ENCODE measurements around the gene XPO1. TPM values are rescaled to one million over a fixed set of nuclear protein-coding genes. Genes with fewer than 3 reads are reported as not detected.
"Not testable (repeated sequence)": the region's sequence is repeated elsewhere in the genome, so short reads cannot be mapped to it uniquely, and the experiment has no call there.

XPO1 gene, protein sequence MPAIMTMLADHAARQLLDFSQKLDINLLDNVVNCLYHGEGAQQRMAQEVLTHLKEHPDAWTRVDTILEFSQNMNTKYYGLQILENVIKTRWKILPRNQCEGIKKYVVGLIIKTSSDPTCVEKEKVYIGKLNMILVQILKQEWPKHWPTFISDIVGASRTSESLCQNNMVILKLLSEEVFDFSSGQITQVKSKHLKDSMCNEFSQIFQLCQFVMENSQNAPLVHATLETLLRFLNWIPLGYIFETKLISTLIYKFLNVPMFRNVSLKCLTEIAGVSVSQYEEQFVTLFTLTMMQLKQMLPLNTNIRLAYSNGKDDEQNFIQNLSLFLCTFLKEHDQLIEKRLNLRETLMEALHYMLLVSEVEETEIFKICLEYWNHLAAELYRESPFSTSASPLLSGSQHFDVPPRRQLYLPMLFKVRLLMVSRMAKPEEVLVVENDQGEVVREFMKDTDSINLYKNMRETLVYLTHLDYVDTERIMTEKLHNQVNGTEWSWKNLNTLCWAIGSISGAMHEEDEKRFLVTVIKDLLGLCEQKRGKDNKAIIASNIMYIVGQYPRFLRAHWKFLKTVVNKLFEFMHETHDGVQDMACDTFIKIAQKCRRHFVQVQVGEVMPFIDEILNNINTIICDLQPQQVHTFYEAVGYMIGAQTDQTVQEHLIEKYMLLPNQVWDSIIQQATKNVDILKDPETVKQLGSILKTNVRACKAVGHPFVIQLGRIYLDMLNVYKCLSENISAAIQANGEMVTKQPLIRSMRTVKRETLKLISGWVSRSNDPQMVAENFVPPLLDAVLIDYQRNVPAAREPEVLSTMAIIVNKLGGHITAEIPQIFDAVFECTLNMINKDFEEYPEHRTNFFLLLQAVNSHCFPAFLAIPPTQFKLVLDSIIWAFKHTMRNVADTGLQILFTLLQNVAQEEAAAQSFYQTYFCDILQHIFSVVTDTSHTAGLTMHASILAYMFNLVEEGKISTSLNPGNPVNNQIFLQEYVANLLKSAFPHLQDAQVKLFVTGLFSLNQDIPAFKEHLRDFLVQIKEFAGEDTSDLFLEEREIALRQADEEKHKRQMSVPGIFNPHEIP (N-terminal part only)
- total RNA-seq (100 to 1,000 TPM; 116 to 142 (median 130) TPM), total RNA-seq (149 to 766 (median 245) reads per million in 29 experiments)
- total RNA-seq (2013) = 182 TPM

DNA sequence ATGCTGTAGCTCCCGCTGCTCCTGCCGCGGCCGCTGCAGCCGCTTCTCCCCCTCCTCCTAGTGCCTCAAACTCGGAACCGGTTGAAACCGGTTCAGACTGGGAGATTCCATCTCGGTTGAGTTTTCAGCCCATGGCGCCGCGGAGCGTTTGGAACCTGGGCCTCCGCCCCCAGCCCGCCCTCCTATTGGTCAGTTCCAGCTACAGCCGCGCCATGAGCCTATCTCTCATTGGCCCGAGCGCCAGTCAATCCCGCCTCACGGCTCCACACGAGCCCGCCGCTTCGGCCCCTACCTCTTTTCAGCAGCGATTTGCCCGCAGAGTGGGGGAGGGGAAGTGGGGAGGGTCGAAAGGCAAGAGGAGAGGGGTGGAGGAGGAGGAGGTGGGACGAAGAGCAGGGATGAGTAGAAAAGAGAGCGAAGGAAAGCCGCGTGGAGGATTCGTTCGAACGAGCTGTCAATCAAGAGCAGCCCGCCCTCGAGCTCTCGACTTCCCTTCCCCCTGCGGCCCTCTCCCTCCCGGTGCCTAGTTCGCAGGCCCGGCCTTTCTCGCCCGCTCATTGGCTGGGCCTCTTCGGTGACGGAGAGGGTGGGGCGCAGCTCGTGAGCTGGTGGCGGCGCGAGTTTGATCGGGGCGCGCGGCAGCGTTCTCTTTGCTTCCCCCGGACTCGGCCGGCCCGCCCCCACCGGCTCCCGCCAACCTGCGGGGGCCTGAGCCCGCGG, at the start of gene XPO1:
Gene XPO1 (minus strand): TSS at position 157 of the 720 bp plus-strand sequence. CDS start 4,459 bp downstream, outside the sequence.
- ATAC-seq (replicated peaks in 1 of 4) (peak; percentile 82 to 86 (median 82)), DNase-seq (peak; percentile 97 to 100 (median 99))
- no peaks in the 10 kb centered on the region for H3K9me3 Mint-ChIP-seq
- CTCF ChIA-PET = interaction anchor here (0.5 to 1.6 kb wide), 8 partner anchors 8 to 264 kb away, joined by 3 to 4 read pairs (median 3); no protein-coding TSS in a partner anchor
- H3K9me3 ChIP-seq = no peaks in the 10 kb centered on the region
- peaks cover 3% of the 10 kb centered on the region for H3K36me3 Mint-ChIP-seq
- peak within 1 kb of the TSS; percentile 95 for H3K27ac ChIP-seq (ENCODE audit: low read length)
- H3K27me3 Mint-ChIP-seq = peaks cover 0 to 1% of the 10 kb centered on the region in 2 donors
- peak within 1 kb of the TSS; percentile 90 to 99 (median 93) for H3K4me3 Mint-ChIP-seq
- under 1% methylated on average over 57 of the region's 65 CpGs for WGBS (ENCODE audit: insufficient coverage)
- H3K4me1 ChIP-seq (ENCODE audit: control insufficient read depth in 1 of 2, extremely low read depth in 1 of 2, insufficient read depth in 2 of 2, low read length in 2 of 2) = peaks cover 12 to 26% of the 10 kb centered on the region in 2 experiments
- H3K4me3 ChIP-seq (ENCODE audit: control insufficient read depth in 1 of 2, extremely low read depth in 1 of 2, low read length in 1 of 2) = peak within 1 kb of the TSS; percentile 61 to 81
- H3K4me1 Mint-ChIP-seq = peaks cover 37 to 41% (median 40%) of the 10 kb centered on the region in 3 donors
- no peaks in the 10 kb centered on the region for H3K36me3 ChIP-seq (ENCODE audit: control insufficient read depth in 2 of 2, extremely low read depth in 1 of 2, insufficient read depth in 1 of 2, low read length in 1 of 2)
- POLR2A ChIA-PET = interaction anchor here (0.5 to 1.9 kb wide), 25 partner anchors 8 to 803 kb away, joined by 3 to 16 read pairs (median 4); partner anchors contain the start of genes FAM161A (in 1 of the 2) and REL (in 1 of the 2)
- H3K27ac Mint-ChIP-seq = peak within 1 kb of the TSS; percentile 99 to 100
- no peaks in the 10 kb centered on the region for H3K27me3 ChIP-seq (replicated peaks in 1 of 2; ENCODE audit: control insufficient read depth in 2 of 2, extremely low read depth in 1 of 2, insufficient read depth in 2 of 2, low read length in 1 of 2)

DNA sequence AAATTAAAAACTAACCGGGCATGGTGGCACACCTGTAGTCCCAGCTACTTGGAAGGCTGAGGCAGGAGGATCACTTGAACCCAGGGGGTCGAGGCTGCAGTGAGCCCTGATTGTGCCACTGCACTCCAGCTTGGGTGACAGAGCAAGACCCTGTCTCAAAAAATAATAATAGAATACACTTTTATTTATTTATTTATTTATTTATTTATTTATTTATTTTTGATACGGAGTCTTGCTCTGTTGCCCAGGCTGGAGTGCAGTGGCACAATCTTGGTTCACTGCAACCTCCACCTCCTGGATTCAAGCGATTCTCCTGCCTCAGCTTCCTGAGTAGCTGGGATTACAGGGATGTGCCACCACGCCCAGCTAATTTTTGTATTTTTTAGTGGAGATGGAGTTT, 48.8 kb upstream of the XPO1 start:
- H3K27me3 Mint-ChIP-seq; H3K9me3 Mint-ChIP-seq; H3K36me3 ChIP-seq (ENCODE audit: control insufficient read depth in 2 of 2, extremely low read depth in 1 of 2, insufficient read depth in 1 of 2, low read length in 1 of 2); H3K27me3 ChIP-seq (replicated peaks in 1 of 2; ENCODE audit: control insufficient read depth in 2 of 2, extremely low read depth in 1 of 2, insufficient read depth in 2 of 2, low read length in 1 of 2); H3K27ac Mint-ChIP-seq; H3K4me1 Mint-ChIP-seq; H3K36me3 Mint-ChIP-seq; POLR2A ChIA-PET; H3K9me3 ChIP-seq; H3K27ac ChIP-seq (ENCODE audit: low read length); DNase-seq; H3K4me1 ChIP-seq (ENCODE audit: control insufficient read depth in 1 of 2, extremely low read depth in 1 of 2, insufficient read depth in 2 of 2, low read length in 2 of 2); H3K4me3 Mint-ChIP-seq; ATAC-seq (replicated peaks in 1 of 4); H3K4me3 ChIP-seq (ENCODE audit: control insufficient read depth in 1 of 2, extremely low read depth in 1 of 2, low read length in 1 of 2); CTCF ChIA-PET: not testable (repeated sequence)
- 100% methylated on average over 1 of the region's 5 CpGs for WGBS (ENCODE audit: insufficient coverage)

DNA sequence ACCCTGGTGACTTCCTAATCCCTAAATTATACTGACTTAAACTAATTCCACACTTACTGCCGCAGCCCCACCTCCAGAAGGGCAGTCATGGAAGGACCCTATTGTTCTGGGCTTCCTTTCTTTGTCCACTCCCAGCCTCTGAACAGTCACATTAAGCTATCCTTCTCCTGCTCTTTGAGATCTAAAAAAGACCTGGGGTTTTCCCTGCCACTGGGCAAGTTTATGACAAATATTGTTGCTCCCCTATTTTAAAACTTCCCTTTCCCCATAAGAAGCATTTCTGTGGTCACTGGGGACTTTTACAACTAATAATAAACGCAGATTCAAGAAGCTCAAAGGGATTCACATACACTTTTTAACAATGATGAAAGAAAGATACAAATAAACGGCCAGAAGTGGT, 47.2 kb upstream of the XPO1 start:
- POLR2A ChIA-PET = interaction anchor here in 1 of 2 donors (0.6 kb wide), 1 partner anchor 67 kb away, joined by 4 read pairs; no protein-coding TSS in a partner anchor
- H3K27me3 Mint-ChIP-seq = no peaks in the 10 kb centered on the region
- CTCF ChIA-PET = interaction anchor here in 1 of 2 donors (0.7 to 1.2 kb wide), 2 partner anchors 284 to 334 kb away, joined by 3 read pairs; no protein-coding TSS in a partner anchor

DNA sequence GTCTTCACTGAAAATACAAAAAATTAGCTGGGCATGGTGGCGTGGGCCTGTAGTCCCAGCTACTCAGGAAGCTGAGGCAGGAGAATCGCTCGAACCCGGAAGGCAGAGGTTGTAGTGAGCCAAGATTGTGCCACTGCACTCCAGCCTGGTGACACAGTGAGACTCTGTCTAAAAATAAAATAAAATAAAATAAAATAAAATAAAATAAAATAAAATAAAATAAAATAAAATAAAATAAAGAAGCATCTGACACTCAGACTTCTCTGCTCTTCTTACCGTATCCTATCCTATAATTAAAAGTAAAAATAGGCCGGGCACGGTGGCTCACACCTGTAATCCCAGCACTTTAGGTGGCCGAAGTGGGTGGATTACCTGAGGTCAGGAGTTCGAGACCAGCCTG, 46.2 kb upstream of the XPO1 start:
- H3K4me3 ChIP-seq (ENCODE audit: control insufficient read depth in 1 of 2, extremely low read depth in 1 of 2, low read length in 1 of 2); H3K36me3 ChIP-seq (ENCODE audit: control insufficient read depth in 2 of 2, extremely low read depth in 1 of 2, insufficient read depth in 1 of 2, low read length in 1 of 2); H3K4me1 ChIP-seq (ENCODE audit: control insufficient read depth in 1 of 2, extremely low read depth in 1 of 2, insufficient read depth in 2 of 2, low read length in 2 of 2); DNase-seq; H3K27ac ChIP-seq (ENCODE audit: low read length); H3K36me3 Mint-ChIP-seq; H3K4me1 Mint-ChIP-seq; H3K27ac Mint-ChIP-seq; H3K4me3 Mint-ChIP-seq; ATAC-seq (replicated peaks in 1 of 4); H3K27me3 Mint-ChIP-seq; H3K9me3 ChIP-seq; H3K27me3 ChIP-seq (replicated peaks in 1 of 2; ENCODE audit: control insufficient read depth in 2 of 2, extremely low read depth in 1 of 2, insufficient read depth in 2 of 2, low read length in 1 of 2); H3K9me3 Mint-ChIP-seq: not testable (repeated sequence)
- WGBS (ENCODE audit: insufficient coverage) = 100% methylated on average over 1 of the region's 9 CpGs
- POLR2A ChIA-PET = interaction anchor here in 1 of 2 donors (0.7 kb wide), 1 partner anchor 10 kb away, joined by 6 read pairs; no protein-coding TSS in a partner anchor
- CTCF ChIA-PET = interaction anchor here in 1 of 2 donors (0.7 kb wide), 1 partner anchor 321 kb away, joined by 11 read pairs; the partner anchor contains the start of gene COMMD1

More for the DNA sequence above, 47.2 kb upstream of the XPO1 start:
- no peaks in the 10 kb centered on the region for H3K36me3 ChIP-seq (ENCODE audit: control insufficient read depth in 2 of 2, extremely low read depth in 1 of 2, insufficient read depth in 1 of 2, low read length in 1 of 2)
- peaks cover 0 to 5% (median 4%) of the 10 kb centered on the region in 3 donors for H3K4me1 Mint-ChIP-seq
- H3K36me3 Mint-ChIP-seq = no peaks in the 10 kb centered on the region
- H3K4me1 ChIP-seq (ENCODE audit: control insufficient read depth in 1 of 2, extremely low read depth in 1 of 2, insufficient read depth in 2 of 2, low read length in 2 of 2) = peaks cover 0 to 2% of the 10 kb centered on the region in 2 experiments
- no peak overlapping the region for H3K27ac Mint-ChIP-seq
- WGBS (ENCODE audit: insufficient coverage) = 78% methylated on average over 1 of the region's 3 CpGs
- no peak overlapping the region for H3K27ac ChIP-seq (ENCODE audit: low read length)
- no peaks in the 10 kb centered on the region for H3K9me3 ChIP-seq
- no peaks in the 10 kb centered on the region for H3K27me3 ChIP-seq (replicated peaks in 1 of 2; ENCODE audit: control insufficient read depth in 2 of 2, extremely low read depth in 1 of 2, insufficient read depth in 2 of 2, low read length in 1 of 2)
- no peak overlapping the region for H3K4me3 Mint-ChIP-seq
- no peak for DNase-seq
- no peaks in the 10 kb centered on the region for H3K9me3 Mint-ChIP-seq
- no peak for ATAC-seq (replicated peaks in 1 of 4)
- no peak overlapping the region for H3K4me3 ChIP-seq (ENCODE audit: control insufficient read depth in 1 of 2, extremely low read depth in 1 of 2, low read length in 1 of 2)

DNA sequence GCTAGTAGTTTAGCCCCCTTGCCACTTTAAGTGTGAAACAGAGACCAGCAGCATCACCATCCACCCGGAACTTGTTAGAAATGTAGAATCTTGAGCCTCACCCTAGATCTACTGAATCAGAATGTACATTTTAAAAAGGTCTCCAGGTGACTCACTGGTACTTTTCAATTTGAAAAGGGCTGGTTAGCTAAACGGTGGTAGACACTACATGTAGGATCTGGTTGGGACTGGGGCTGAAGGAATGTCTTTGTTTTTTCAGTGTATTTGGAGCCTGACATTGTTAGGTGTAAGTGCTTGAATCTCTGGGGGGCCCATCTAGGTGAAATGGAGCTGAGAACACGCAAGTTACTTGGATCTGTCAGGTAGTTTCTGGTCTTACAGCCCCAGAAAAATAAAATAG, 44.0 kb upstream of the XPO1 start:
- H3K9me3 Mint-ChIP-seq = no peaks in the 10 kb centered on the region
- H3K36me3 Mint-ChIP-seq = no peaks in the 10 kb centered on the region
- no peaks in the 10 kb centered on the region for H3K27me3 Mint-ChIP-seq
- no CpG with 5 or more reads among the region's 3 CpGs for WGBS (ENCODE audit: insufficient coverage)
- DNase-seq (no peak), ATAC-seq (replicated peaks in 1 of 4) (no peak)
- H3K4me3 Mint-ChIP-seq = no peak overlapping the region
- H3K27ac Mint-ChIP-seq = no peak overlapping the region
- Histone ChIP-seq H3K27ac (ENCODE audit: low read length) (no peak overlapping the region), H3K4me3 (ENCODE audit: control insufficient read depth in 1 of 2, extremely low read depth in 1 of 2, low read length in 1 of 2) (no peak overlapping the region), H3K36me3 (ENCODE audit: control insufficient read depth in 2 of 2, extremely low read depth in 1 of 2, insufficient read depth in 1 of 2, low read length in 1 of 2) (no peaks in the 10 kb centered on the region), H3K4me1 (ENCODE audit: control insufficient read depth in 1 of 2, extremely low read depth in 1 of 2, insufficient read depth in 2 of 2, low read length in 2 of 2) (peaks cover 0 to 2% of the 10 kb centered on the region in 2 experiments), H3K27me3 (replicated peaks in 1 of 2; ENCODE audit: control insufficient read depth in 2 of 2, extremely low read depth in 1 of 2, insufficient read depth in 2 of 2, low read length in 1 of 2) (no peaks in the 10 kb centered on the region), H3K9me3 (no peaks in the 10 kb centered on the region)
- ChIA-PET POLR2A (interaction anchor here in 1 of 2 donors (0.5 to 0.7 kb wide), 2 partner anchors 85 to 170 kb away, joined by 3 to 5 read pairs; no protein-coding TSS in a partner anchor), CTCF (no interaction called here)
- H3K4me1 Mint-ChIP-seq = peaks cover 0 to 6% (median 4%) of the 10 kb centered on the region in 3 donors
